Activated CD4-positive, alpha-beta memory T cell treated with anti-CD3 and anti-CD28 coated beads, Interleukin-2, amount 10 ng/mL, durations not matched to agents 7 days and 5 days (primary cell): ENCODE data around the gene SLC6A19. TPM values are rescaled to one million over a fixed set of nuclear protein-coding genes. Genes with fewer than 3 reads are reported as not detected.
"Not testable (repeated sequence)": the region's sequence is repeated elsewhere in the genome, so short reads cannot be mapped to it uniquely, and the experiment has no call there.

Source experiments
- CTCF ChIA-PET: fragments of 350-600 bp; sonication (Branson Sonifier 250); formaldehyde crosslinking; loops from one replicate; lab custom pipeline; 2021; ENCODE audit warnings: antibody characterized with exemption, inconsistent platforms; lab: Charles Lee
- POLR2A ChIA-PET: fragments of 350-600 bp; sonication (Branson Sonifier 250); formaldehyde crosslinking; loops from one replicate; lab custom pipeline; 2021; ENCODE audit warnings: antibody characterized with exemption; lab: Charles Lee
- DNase-seq: peaks from one replicate; pipeline ENCODE4 v3.0.0-alpha.2; 2020
- H3K27ac Mint-ChIP-seq: one replicate; pipeline ENCODE4 v1.8.0; 2021; ENCODE audit warnings: mild to moderate bottlenecking, mixed read lengths
- H3K27me3 Mint-ChIP-seq: one replicate; pipeline ENCODE4 v1.8.0; 2021; ENCODE audit warnings: mixed read lengths
- H3K36me3 Mint-ChIP-seq: one replicate; pipeline ENCODE4 v1.8.0; 2021; ENCODE audit warnings: low read depth, mixed read lengths
- H3K4me1 Mint-ChIP-seq: one replicate; pipeline ENCODE4 v1.8.0; 2021; ENCODE audit warnings: mixed read lengths
- H3K4me3 Mint-ChIP-seq: one replicate; pipeline ENCODE4 v1.8.0; 2021; ENCODE audit warnings: mild to moderate bottlenecking, mixed read lengths
- H3K9me3 Mint-ChIP-seq: one replicate; pipeline ENCODE4 v1.8.0; 2021; ENCODE audit warnings: mixed read lengths
- total RNA-seq, 2 experiments: library from RNA; stranded (reverse); gene quantifications; one replicate each; pipeline ENCODE4 v1.2.3, GENCODE V29; 2021

Gene SLC6A19
- total RNA-seq, 2 experiments from 2014 or later, result not detected

DNA sequence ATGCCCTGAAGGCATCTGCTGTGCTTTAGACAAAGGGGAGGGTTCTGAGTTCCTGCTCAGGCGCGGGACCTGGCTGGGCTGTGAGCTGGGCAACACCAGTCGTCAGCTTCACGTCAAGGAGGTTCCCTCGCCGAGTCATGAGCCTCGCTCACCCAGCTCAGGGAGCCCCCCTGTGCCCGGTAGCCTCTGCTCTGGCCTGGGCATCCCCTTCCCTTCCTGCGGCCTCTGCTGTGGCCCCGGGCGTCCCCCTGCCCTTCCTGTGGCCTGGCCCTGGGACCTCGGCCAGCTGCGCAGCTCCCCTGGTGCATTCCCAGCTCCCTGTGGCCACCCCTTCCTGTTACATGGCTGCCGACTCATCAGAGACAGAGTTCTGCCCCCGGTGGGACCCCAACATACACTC lies 63.6 kb downstream of the SLC6A19 start:
- Mint-ChIP-seq H3K27ac (no peak overlapping the region), H3K4me3 (no peak overlapping the region), H3K36me3 (no peaks in the 10 kb centered on the region), H3K4me1 (peaks cover 14% of the 10 kb centered on the region), H3K27me3 (peaks cover 7% of the 10 kb centered on the region), H3K9me3 (no peaks in the 10 kb centered on the region)
- POLR2A ChIA-PET, result no interaction called here
- no peak for DNase-seq
- CTCF ChIA-PET, result no interaction called here

GRCh38 chr5:1265461-1266455 lies 64.4 kb downstream of the SLC6A19 start:
- CTCF ChIA-PET, result interaction anchor here (1.4 kb wide), 1 partner anchor 50 kb away, joined by 3 read pairs; no protein-coding TSS in a partner anchor
- H3K27me3 Mint-ChIP-seq, result peaks cover 4% of the 10 kb centered on the region
- POLR2A ChIA-PET, result no interaction called here

DNA sequence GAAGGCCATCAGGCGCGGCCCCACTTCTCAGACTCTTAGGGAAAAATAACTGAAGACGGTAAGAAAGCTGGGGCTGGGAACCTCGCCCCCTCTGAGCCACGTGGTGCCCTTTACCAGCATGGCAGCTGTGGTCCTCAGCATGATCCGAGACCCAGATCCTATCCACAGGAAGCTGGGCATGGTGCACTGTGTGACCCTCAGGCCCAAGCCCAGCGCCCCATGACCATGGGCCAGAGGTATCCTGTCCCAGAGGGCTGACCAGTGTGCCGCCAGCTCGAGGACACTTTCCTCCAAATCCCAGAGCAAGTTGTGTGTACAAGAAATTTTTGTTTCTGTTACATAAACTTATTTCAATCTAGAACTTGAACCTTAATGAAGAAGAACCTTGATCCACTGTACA lies 65.4 kb downstream of the SLC6A19 start:
- POLR2A ChIA-PET, result no interaction called here

More at GRCh38 chr5:1265461-1266455, 64.4 kb downstream of the SLC6A19 start:
- H3K9me3 Mint-ChIP-seq, result no peaks in the 10 kb centered on the region
- no peak overlapping the region for H3K4me3 Mint-ChIP-seq
- no peak for DNase-seq
- H3K36me3 Mint-ChIP-seq, result no peaks in the 10 kb centered on the region
- H3K27ac Mint-ChIP-seq, result no peak overlapping the region
- peaks cover 14% of the 10 kb centered on the region for H3K4me1 Mint-ChIP-seq

GRCh38 chr5:1267464-1267863 lies 66.1 kb downstream of the SLC6A19 start:
- CTCF ChIA-PET, result interaction anchor here (1.4 kb wide), 1 partner anchor 49 kb away, joined by 3 read pairs; no protein-coding TSS in a partner anchor
- H3K36me3 Mint-ChIP-seq, H3K9me3 Mint-ChIP-seq, H3K4me3 Mint-ChIP-seq, H3K27me3 Mint-ChIP-seq, H3K27ac Mint-ChIP-seq, POLR2A ChIA-PET, DNase-seq: not testable (repeated sequence)
- H3K4me1 Mint-ChIP-seq, result peaks cover 14% of the 10 kb centered on the region

More for the DNA sequence above, 65.4 kb downstream of the SLC6A19 start:
- Mint-ChIP-seq H3K4me3 (no peak overlapping the region), H3K27me3 (peaks cover 4% of the 10 kb centered on the region), H3K36me3 (peaks cover 3% of the 10 kb centered on the region), H3K27ac (no peak overlapping the region), H3K9me3 (no peaks in the 10 kb centered on the region), H3K4me1 (peaks cover 14% of the 10 kb centered on the region)
- CTCF ChIA-PET, result interaction anchor here (1.4 kb wide), 1 partner anchor 49 kb away, joined by 3 read pairs; no protein-coding TSS in a partner anchor
- no peak for DNase-seq

DNA sequence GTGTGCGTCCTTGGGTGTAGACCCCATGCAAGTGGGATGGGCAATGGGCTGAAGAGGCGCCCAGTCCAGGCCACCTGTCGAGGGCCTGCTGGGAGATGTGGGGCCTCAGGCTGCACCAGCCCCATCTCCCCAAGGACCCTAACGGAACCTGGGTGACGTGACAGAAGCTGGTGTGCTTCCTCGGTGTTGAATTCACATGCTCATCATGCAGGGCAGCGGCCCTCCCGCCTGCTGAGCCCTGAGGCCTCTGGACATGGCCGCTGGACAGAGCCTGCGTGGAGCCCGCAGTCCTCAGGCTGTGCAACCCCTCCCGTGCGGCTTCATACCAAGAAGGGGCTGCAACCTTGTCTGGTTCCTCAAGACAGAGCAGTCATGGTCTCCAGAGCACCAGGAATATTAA lies 66.7 kb downstream of the SLC6A19 start:
- Mint-ChIP-seq H3K27me3 (peaks cover 4% of the 10 kb centered on the region), H3K36me3 (peaks cover 3% of the 10 kb centered on the region), H3K9me3 (no peaks in the 10 kb centered on the region), H3K4me3 (no peak overlapping the region), H3K27ac (no peak overlapping the region), H3K4me1 (peaks cover 14% of the 10 kb centered on the region)
- ChIA-PET POLR2A (no interaction called here), CTCF (no interaction called here)
- no peak for DNase-seq

GRCh38 chr5:1268666-1269065 lies 67.3 kb downstream of the SLC6A19 start:
- H3K27ac Mint-ChIP-seq, result no peak overlapping the region
- POLR2A ChIA-PET, result no interaction called here
- CTCF ChIA-PET, result interaction anchor here (0.9 kb wide), 1 partner anchor 44 kb away, joined by 3 read pairs; no protein-coding TSS in a partner anchor
- no peaks in the 10 kb centered on the region for H3K9me3 Mint-ChIP-seq
- peaks cover 3% of the 10 kb centered on the region for H3K36me3 Mint-ChIP-seq
- peaks cover 14% of the 10 kb centered on the region for H3K4me1 Mint-ChIP-seq
- peaks cover 4% of the 10 kb centered on the region for H3K27me3 Mint-ChIP-seq
- DNase-seq, result peak; percentile 65
- no peak overlapping the region for H3K4me3 Mint-ChIP-seq

DNA sequence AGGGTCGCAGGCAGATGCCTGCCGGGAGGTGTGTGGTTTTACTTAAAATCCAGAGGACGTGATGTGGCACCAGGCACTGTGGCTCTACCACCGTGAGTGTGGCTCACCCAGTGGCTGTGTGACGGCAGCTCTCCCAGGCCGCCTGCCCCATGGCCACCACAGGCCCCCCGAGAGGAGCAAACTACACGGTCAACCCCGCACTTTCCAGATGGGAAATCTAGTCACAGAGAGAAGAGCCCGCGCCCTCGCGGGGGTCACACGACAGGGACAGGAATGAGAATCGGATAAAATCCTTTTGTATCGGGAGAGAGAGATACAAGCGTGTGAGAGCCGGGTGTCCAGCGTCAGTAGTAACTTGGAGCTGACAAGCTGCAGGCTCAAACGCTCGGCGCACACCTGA lies 69.0 kb downstream of the SLC6A19 start:
- Mint-ChIP-seq H3K4me1 (peaks cover 14% of the 10 kb centered on the region), H3K4me3 (no peak overlapping the region), H3K9me3 (no peaks in the 10 kb centered on the region), H3K27me3 (peaks cover 4% of the 10 kb centered on the region), H3K36me3 (peaks cover 3% of the 10 kb centered on the region), H3K27ac (no peak overlapping the region)
- CTCF ChIA-PET, result no interaction called here
- POLR2A ChIA-PET, result no interaction called here
- DNase-seq, result no peak

GRCh38 chr5:1270933-1271914 lies 69.8 kb downstream of the SLC6A19 start:
- no peak overlapping the region for H3K4me3 Mint-ChIP-seq
- peaks cover 3% of the 10 kb centered on the region for H3K36me3 Mint-ChIP-seq
- no peak for DNase-seq
- H3K9me3 Mint-ChIP-seq, result no peaks in the 10 kb centered on the region
- no peak overlapping the region for H3K27ac Mint-ChIP-seq
- peaks cover 14% of the 10 kb centered on the region for H3K4me1 Mint-ChIP-seq
- H3K27me3 Mint-ChIP-seq, result peaks cover 4% of the 10 kb centered on the region
- POLR2A ChIA-PET, result no interaction called here
- CTCF ChIA-PET, result no interaction called here

GRCh38 chr5:1272201-1272600 lies 70.8 kb downstream of the SLC6A19 start:
- CTCF ChIA-PET, result no interaction called here
- H3K9me3 Mint-ChIP-seq, result no peaks in the 10 kb centered on the region
- H3K4me1 Mint-ChIP-seq, result peaks cover 14% of the 10 kb centered on the region
- POLR2A ChIA-PET, result no interaction called here
- H3K27me3 Mint-ChIP-seq, result peaks cover 4% of the 10 kb centered on the region
- DNase-seq, result no peak
- H3K36me3 Mint-ChIP-seq, result peaks cover 3% of the 10 kb centered on the region
- no peak overlapping the region for H3K4me3 Mint-ChIP-seq
- H3K27ac Mint-ChIP-seq, result no peak overlapping the region

DNA sequence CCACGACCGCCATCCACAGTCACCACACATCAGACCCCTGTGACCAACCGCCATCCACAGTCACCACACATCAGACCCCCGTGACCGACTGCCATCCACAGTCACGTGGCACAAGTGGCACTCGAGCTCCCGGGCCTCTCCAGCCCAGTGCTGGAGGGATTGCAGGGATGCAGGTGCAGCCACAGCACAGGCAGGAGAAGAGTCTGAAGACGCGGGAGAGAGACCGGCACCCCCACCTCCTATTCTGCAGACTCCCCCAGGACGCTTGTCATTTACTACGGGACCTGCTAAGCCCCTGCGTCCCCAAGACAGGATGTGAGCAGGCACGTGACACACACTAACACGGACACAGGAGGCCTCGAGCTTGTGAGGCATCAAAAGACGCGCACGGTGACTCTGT lies 72.3 kb downstream of the SLC6A19 start:
- no peak for DNase-seq
- no peak overlapping the region for H3K4me3 Mint-ChIP-seq
- H3K27me3 Mint-ChIP-seq, result peaks cover 2% of the 10 kb centered on the region
- no peak overlapping the region for H3K27ac Mint-ChIP-seq
- H3K9me3 Mint-ChIP-seq, result peaks cover 3% of the 10 kb centered on the region
- POLR2A ChIA-PET, result no interaction called here
- CTCF ChIA-PET, result no interaction called here
- peaks cover 5% of the 10 kb centered on the region for H3K4me1 Mint-ChIP-seq
- peaks cover 3% of the 10 kb centered on the region for H3K36me3 Mint-ChIP-seq

DNA sequence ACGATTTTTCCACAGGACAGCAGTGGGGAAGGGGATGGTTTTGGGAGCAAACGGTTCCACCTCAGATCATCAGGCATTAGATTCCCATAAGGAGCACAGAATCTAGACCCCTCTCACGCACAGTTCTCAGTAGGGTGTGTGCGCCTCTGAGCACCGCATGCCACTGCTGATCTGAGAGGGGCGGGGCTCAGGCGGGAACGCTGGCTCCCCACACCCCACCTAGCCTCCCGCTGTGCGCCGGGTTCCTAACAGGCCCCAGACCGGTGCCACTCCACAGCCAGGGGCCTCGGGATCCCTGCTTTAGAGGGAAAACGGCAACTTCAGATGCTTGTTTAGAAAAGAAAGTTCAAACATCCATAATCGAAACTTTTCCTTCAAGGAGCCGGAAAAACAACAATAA lies 73.1 kb downstream of the SLC6A19 start:
- CTCF ChIA-PET, result no interaction called here
- no peak for DNase-seq
- Mint-ChIP-seq H3K4me3 (no peak overlapping the region), H3K4me1 (no peaks in the 10 kb centered on the region), H3K36me3 (peaks cover 3% of the 10 kb centered on the region), H3K27ac (no peak overlapping the region), H3K27me3 (peaks cover 2% of the 10 kb centered on the region), H3K9me3 (peaks cover 3% of the 10 kb centered on the region)
- POLR2A ChIA-PET, result no interaction called here
